CD4-positive, CD25-positive, alpha-beta regulatory T cell (primary cell): Measurements from ENCODE around the gene SYT17. TPM values are rescaled to one million over a fixed set of nuclear protein-coding genes. Genes with fewer than 3 reads are reported as not detected.

Experiments used
- ATAC-seq, 2 donors: fragments of 150-1000 bp; cut with Tn5 transposase; one replicate each; pipeline ENCODE4 v1.10.0; 2021; ENCODE audit warnings: low read depth in 2 of 2, moderate number of reproducible peaks in 2 of 2, moderate library complexity in 1 of 2
- DNase-seq, 3 donors: peaks; one replicate each; pipeline versions ENCODE4 v3.0.0 to v3.0.0-alpha.2; 2012 to 2022; ENCODE audit warnings: mixed read lengths in 1 of 3
- H3K27ac ChIP-seq: one replicate; pipeline ENCODE4 v1.7.0; 2013; ENCODE audit warnings: mild to moderate bottlenecking, low read length; ENCODE audit not compliant: insufficient read depth, poor library complexity, severe bottlenecking
- H3K27me3 ChIP-seq: one replicate; pipeline ENCODE4 v1.7.0; 2013; ENCODE audit warnings: low read length; ENCODE audit not compliant: control insufficient read depth, insufficient read depth
- H3K36me3 ChIP-seq: one replicate; pipeline ENCODE4 v1.7.0; 2013; ENCODE audit warnings: mild to moderate bottlenecking, low read length, moderate library complexity; ENCODE audit not compliant: control insufficient read depth, insufficient read depth
- H3K4me1 ChIP-seq: 2 replicates; pipeline ENCODE4 v1.7.0; 2013; ENCODE audit warnings: mild to moderate bottlenecking, low read length; ENCODE audit not compliant: insufficient read depth, control insufficient read depth, poor library complexity, severe bottlenecking
- H3K4me3 ChIP-seq: one replicate; pipeline ENCODE4 v1.7.0; 2013; ENCODE audit warnings: low read depth, mild to moderate bottlenecking, low read length, moderate library complexity
- H3K9me3 ChIP-seq, 2 experiments: 1 replicate in 1 of 2; 2 replicates in 1 of 2; pipeline ENCODE4 v1.7.0; 2013; ENCODE audit warnings: low read length in 2 of 2, mild to moderate bottlenecking in 1 of 2, moderate library complexity in 1 of 2; ENCODE audit not compliant: control insufficient read depth in 2 of 2
- H3K27ac Mint-ChIP-seq, 3 donors: one replicate each; pipeline ENCODE4 v1.8.0; 2020 to 2022; ENCODE audit warnings: mild to moderate bottlenecking in 3 of 3, mixed read lengths in 3 of 3, moderate library complexity in 2 of 3
- H3K27me3 Mint-ChIP-seq: one replicate; pipeline ENCODE4 v1.8.0; 2022; ENCODE audit warnings: mild to moderate bottlenecking, mixed read lengths
- H3K36me3 Mint-ChIP-seq: one replicate; pipeline ENCODE4 v1.8.0; 2020; ENCODE audit warnings: mixed read lengths
- H3K4me1 Mint-ChIP-seq, 4 donors: one replicate each; pipeline ENCODE4 v1.8.0; 2020 to 2022; ENCODE audit warnings: mixed read lengths in 4 of 4, mild to moderate bottlenecking in 1 of 4
- H3K4me3 Mint-ChIP-seq, 4 donors: one replicate each; pipeline ENCODE4 v1.8.0; 2020 to 2022; ENCODE audit warnings: mild to moderate bottlenecking in 4 of 4, mixed read lengths in 4 of 4, moderate library complexity in 3 of 4
- H3K9me3 Mint-ChIP-seq, 7 donors: one replicate each; pipeline ENCODE4 v1.8.0; 2020 to 2022; ENCODE audit warnings: mixed read lengths in 7 of 7, mild to moderate bottlenecking in 3 of 7, moderate library complexity in 2 of 7
- polyA plus RNA-seq, 4 donors: library from polyadenylated mRNA; unstranded; fragments of 300-500 nt; fragmentation: Illumina TruSeq; gene quantifications; one replicate each; pipeline ENCODE4 v1.2.3, GENCODE V29; 2021
- total RNA-seq: library from RNA; stranded (reverse); gene quantifications from one replicate; pipeline ENCODE4 v1.2.3, GENCODE V29; 2022

Gene SYT17
- total and polyA plus RNA-seq, 5 donors from 2014 or later, result 0.25 TPM; not detected in 4

DNA sequence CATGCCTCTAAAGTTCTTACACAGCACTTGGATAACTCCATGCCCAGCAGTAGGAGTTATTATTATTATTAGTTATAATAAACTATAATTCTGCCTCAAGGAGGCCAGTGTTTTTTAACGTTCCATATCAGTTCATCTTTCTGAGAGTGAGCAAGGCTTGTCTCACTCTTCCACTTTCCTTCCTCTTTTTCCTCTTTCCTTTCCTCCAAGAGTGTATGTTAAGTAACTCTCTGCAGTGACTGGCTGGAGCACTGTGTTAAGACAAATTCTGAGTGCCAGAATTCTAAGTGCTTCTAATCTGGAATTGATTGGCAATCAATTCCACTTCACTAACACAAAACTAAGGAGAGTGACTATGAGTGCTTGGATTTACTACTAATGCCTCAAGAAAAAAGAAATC is 133.9 kb downstream of the SYT17 start:
- H3K27me3 Mint-ChIP-seq, result peaks cover 9% of the 10 kb centered on the region
- DNase-seq (no peak), ATAC-seq (no peak)
- Histone ChIP-seq H3K9me3 (no peaks in the 10 kb centered on the region), H3K36me3 (no peaks in the 10 kb centered on the region), H3K27ac (no peak overlapping the region), H3K27me3 (no peaks in the 10 kb centered on the region), H3K4me1 (no peaks in the 10 kb centered on the region), H3K4me3 (no peak overlapping the region)
- no peak overlapping the region for H3K27ac Mint-ChIP-seq
- no peak overlapping the region for H3K4me3 Mint-ChIP-seq
- H3K36me3 Mint-ChIP-seq, result no peaks in the 10 kb centered on the region
- H3K9me3 Mint-ChIP-seq, result peaks cover 0 to 6% (median 0%) of the 10 kb centered on the region in 7 donors
- H3K4me1 Mint-ChIP-seq, result no peaks in the 10 kb centered on the region

DNA sequence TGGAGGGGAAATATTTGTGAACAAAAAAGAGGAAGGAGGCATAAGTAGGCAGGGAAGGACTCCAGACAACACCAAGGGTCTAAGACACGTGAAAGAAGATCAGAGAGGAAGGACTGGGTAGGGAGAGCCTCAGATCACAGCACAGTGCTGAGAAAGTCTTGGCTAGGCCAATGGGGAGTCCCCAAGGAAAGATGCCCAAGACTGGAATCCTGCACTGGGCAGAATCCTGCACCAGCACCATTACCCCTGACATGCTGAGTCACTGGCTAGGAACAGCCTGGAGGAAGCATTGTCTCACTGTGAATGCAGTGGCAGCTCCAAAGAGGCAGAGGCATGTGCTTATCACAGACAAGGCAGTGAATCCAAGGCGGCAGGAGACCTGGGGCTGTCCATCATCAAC is 136.7 kb downstream of the SYT17 start:
- Histone ChIP-seq H3K4me1 (no peaks in the 10 kb centered on the region), H3K36me3 (no peaks in the 10 kb centered on the region), H3K27me3 (no peaks in the 10 kb centered on the region), H3K4me3 (no peak overlapping the region), H3K9me3 (no peaks in the 10 kb centered on the region), H3K27ac (no peak overlapping the region)
- H3K4me3 Mint-ChIP-seq, result peak overlapping the region in 1 of 4 donors; percentile 53
- H3K27ac Mint-ChIP-seq, result no peak overlapping the region
- H3K4me1 Mint-ChIP-seq, result no peaks in the 10 kb centered on the region
- no peaks in the 10 kb centered on the region for H3K27me3 Mint-ChIP-seq
- ATAC-seq (no peak), DNase-seq (no peak)
- H3K36me3 Mint-ChIP-seq, result no peaks in the 10 kb centered on the region
- peaks cover 0 to 4% (median 0%) of the 10 kb centered on the region in 7 donors for H3K9me3 Mint-ChIP-seq

DNA sequence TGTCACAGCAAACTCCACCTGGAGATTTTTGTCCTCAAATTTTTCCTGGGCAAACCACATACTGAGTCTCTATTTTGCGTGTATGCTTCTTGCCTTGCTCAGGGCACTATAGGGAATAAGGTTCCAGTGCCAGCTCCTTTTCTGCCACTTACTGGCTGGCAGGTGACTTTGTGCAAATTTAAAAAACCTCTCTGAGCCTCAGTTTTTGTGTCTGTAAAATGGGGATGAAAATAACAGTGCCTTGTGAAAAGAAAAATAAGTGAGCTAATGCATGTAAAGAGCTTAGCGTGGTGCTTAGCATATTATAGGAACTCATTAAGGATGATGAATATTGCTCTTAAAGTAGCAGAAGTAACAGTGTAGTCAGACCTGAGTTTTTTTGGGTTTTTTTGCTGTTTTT is 137.4 kb downstream of the SYT17 start:
- Histone ChIP-seq H3K27ac (no peak overlapping the region), H3K4me3 (no peak overlapping the region), H3K9me3 (no peaks in the 10 kb centered on the region), H3K27me3 (no peaks in the 10 kb centered on the region), H3K36me3 (no peaks in the 10 kb centered on the region), H3K4me1 (no peaks in the 10 kb centered on the region)
- no peaks in the 10 kb centered on the region for H3K4me1 Mint-ChIP-seq
- peaks cover 0 to 4% (median 0%) of the 10 kb centered on the region in 7 donors for H3K9me3 Mint-ChIP-seq
- no peak overlapping the region for H3K27ac Mint-ChIP-seq
- no peak for DNase-seq
- H3K36me3 Mint-ChIP-seq, result no peaks in the 10 kb centered on the region
- no peak overlapping the region for H3K4me3 Mint-ChIP-seq
- no peak for ATAC-seq
- peaks cover 2% of the 10 kb centered on the region for H3K27me3 Mint-ChIP-seq

DNA sequence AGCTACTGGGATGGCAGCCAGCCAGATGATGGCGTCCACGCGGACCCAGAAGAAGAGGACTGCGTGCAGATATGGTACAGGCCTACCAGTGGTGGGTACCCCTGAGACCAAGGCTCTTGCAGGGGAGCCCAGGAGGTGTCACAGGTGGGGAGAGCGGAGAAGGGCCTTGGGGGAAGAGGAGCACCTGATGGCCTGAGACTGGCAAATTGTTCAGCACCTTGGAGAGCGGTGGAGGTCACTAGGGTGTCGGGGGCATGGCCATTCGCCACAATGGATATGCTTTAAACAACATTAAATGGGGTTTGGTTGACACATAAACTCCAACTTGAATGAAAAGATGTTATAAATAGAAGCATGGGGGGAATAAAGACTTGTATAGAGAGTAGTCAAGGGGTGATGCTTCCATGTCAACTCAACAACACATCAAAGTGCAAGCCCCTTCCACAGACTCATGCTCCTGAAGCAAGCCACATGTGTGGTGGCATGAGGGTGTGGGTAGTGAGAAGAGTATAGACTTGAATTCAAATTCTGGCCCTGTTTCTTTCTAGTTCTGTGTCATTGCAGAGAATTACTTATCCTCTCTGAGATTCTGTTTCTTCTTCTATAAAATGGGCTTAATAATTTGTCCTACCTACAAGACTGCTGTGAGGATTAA is 139.7 kb downstream of the SYT17 start:
- Histone ChIP-seq H3K9me3 (no peaks in the 10 kb centered on the region), H3K4me1 (no peaks in the 10 kb centered on the region), H3K36me3 (no peaks in the 10 kb centered on the region), H3K27ac (no peak overlapping the region), H3K27me3 (no peaks in the 10 kb centered on the region), H3K4me3 (no peak overlapping the region)
- Mint-ChIP-seq H3K27ac (no peak overlapping the region), H3K36me3 (no peaks in the 10 kb centered on the region), H3K9me3 (peaks cover 0 to 2% (median 0%) of the 10 kb centered on the region in 7 donors), H3K4me3 (no peak overlapping the region), H3K27me3 (peaks cover 4% of the 10 kb centered on the region), H3K4me1 (no peaks in the 10 kb centered on the region)
- no peak for ATAC-seq
- DNase-seq, result no peak

DNA sequence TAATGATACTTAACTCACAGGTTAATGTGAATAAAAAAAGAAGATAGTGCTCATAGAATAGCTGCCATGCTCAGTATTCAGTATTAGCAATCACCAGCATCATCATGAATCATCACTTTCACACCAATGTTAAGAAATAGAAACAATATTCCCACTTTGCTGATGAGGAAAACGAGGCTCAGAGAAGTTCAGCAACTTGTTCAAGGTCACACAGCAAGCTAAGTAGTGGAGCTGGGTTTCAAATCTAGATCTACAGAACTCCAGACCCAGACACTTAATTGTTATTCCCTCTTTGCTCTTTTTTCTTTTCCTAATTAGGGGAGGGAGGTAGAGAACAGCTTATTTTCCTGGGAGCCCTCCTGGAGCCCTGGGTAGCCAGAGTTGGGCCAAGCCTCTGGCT is 140.4 kb downstream of the SYT17 start:
- Mint-ChIP-seq H3K27me3 (peaks cover 4% of the 10 kb centered on the region), H3K4me1 (no peaks in the 10 kb centered on the region), H3K36me3 (no peaks in the 10 kb centered on the region), H3K9me3 (peaks cover 0 to 2% (median 0%) of the 10 kb centered on the region in 7 donors), H3K27ac (no peak overlapping the region), H3K4me3 (no peak overlapping the region)
- H3K27ac ChIP-seq, result no peak overlapping the region
- DNase-seq (no peak), ATAC-seq (no peak)
- H3K4me3 ChIP-seq, result no peak overlapping the region
- H3K4me1 ChIP-seq, result no peaks in the 10 kb centered on the region
- H3K9me3 ChIP-seq, result no peaks in the 10 kb centered on the region
- H3K27me3 ChIP-seq, result no peaks in the 10 kb centered on the region
- H3K36me3 ChIP-seq, result no peaks in the 10 kb centered on the region

DNA sequence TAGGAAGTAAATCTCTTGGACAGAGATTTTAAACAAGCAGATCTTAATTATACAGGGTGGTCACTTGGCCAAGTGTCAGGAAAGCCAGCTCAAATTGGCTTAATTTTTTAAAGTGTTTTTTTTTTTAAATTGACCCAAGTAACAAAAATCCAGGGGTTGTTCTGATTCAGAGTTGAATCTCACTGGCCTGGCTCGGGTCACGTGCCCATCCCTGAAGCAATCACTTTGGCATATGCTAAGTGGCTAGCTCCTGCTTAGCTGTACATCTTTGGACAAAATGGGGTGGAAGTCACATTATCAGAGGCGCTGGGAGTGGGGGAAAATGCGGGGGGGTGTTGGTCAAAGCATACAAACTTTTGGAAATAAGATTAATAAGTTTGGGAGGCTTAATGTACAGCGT is 141.1 kb downstream of the SYT17 start:
- no peak overlapping the region for H3K27ac ChIP-seq
- no peaks in the 10 kb centered on the region for H3K36me3 ChIP-seq
- no peaks in the 10 kb centered on the region for H3K27me3 ChIP-seq
- DNase-seq (no peak), ATAC-seq (no peak)
- H3K36me3 Mint-ChIP-seq, result no peaks in the 10 kb centered on the region
- peaks cover 4% of the 10 kb centered on the region for H3K27me3 Mint-ChIP-seq
- H3K9me3 ChIP-seq, result no peaks in the 10 kb centered on the region
- H3K27ac Mint-ChIP-seq, result no peak overlapping the region
- H3K9me3 Mint-ChIP-seq, result peaks cover 0 to 2% (median 0%) of the 10 kb centered on the region in 7 donors
- no peak overlapping the region for H3K4me3 ChIP-seq
- no peaks in the 10 kb centered on the region for H3K4me1 ChIP-seq
- no peak overlapping the region for H3K4me3 Mint-ChIP-seq
- H3K4me1 Mint-ChIP-seq, result no peaks in the 10 kb centered on the region

DNA sequence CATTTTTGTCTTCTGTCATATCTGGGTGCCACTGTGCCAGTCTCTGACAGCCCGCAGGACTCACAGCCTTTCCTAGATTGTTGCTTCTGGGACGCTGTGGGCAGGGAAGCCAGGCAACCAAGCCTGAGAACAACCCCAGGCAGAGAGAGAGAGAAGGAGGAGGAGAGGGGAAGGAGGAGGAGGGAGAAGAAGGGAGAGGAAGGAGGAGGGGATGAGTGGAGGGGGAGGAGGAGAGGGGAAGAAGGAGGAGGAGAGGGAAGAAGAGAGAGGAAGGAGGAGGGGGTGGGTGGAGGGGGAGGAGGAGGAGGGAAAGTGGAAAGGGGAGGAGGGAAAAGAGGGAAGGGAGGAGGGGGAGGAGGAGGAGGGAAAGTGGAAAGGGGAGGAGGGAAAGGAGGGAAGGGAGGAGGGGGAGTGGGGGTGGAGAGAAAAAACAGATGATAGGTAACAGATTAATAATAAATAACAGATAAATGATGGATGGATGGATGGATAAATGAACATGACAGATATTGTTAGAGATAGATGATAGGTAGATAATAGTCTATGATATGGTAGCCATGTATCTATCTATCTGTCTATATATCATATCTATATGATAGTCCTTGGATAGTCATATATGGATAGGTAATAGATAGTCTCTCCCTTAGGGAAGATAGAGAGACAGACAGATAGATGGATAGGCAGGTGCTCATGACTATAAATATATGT is 146.8 kb downstream of the SYT17 start:
- Mint-ChIP-seq H3K27ac (no peak overlapping the region), H3K4me1 (no peaks in the 10 kb centered on the region)

More for the DNA sequence above, 146.8 kb downstream of the SYT17 start:
- no peaks in the 10 kb centered on the region for H3K9me3 ChIP-seq
- H3K36me3 ChIP-seq, result no peaks in the 10 kb centered on the region
- H3K27ac ChIP-seq, result no peak overlapping the region
- Mint-ChIP-seq H3K4me3 (no peak overlapping the region), H3K36me3 (no peaks in the 10 kb centered on the region), H3K9me3 (peaks cover 0 to 4% (median 0%) of the 10 kb centered on the region in 7 donors), H3K27me3 (peaks cover 8% of the 10 kb centered on the region)
- DNase-seq (no peak), ATAC-seq (no peak)
- H3K4me1 ChIP-seq, result no peaks in the 10 kb centered on the region
- H3K27me3 ChIP-seq, result no peaks in the 10 kb centered on the region
- no peak overlapping the region for H3K4me3 ChIP-seq
